NCI-H1930 (cell line): ENCODE data around the gene TMSB10.
A peak's percentile ranks its signal among the peaks of the same experiment; 100 is the strongest.
"Not testable (repeated sequence)": the region's sequence is repeated elsewhere in the genome, so short reads cannot be mapped to it uniquely, and the experiment has no call there.

Experiments used
- DNase-seq, 2 experiments: peaks; one replicate each; lab custom pipeline; 2025; lab: John Stamatoyannopoulos, UW

The TMSB10 gene

DNA sequence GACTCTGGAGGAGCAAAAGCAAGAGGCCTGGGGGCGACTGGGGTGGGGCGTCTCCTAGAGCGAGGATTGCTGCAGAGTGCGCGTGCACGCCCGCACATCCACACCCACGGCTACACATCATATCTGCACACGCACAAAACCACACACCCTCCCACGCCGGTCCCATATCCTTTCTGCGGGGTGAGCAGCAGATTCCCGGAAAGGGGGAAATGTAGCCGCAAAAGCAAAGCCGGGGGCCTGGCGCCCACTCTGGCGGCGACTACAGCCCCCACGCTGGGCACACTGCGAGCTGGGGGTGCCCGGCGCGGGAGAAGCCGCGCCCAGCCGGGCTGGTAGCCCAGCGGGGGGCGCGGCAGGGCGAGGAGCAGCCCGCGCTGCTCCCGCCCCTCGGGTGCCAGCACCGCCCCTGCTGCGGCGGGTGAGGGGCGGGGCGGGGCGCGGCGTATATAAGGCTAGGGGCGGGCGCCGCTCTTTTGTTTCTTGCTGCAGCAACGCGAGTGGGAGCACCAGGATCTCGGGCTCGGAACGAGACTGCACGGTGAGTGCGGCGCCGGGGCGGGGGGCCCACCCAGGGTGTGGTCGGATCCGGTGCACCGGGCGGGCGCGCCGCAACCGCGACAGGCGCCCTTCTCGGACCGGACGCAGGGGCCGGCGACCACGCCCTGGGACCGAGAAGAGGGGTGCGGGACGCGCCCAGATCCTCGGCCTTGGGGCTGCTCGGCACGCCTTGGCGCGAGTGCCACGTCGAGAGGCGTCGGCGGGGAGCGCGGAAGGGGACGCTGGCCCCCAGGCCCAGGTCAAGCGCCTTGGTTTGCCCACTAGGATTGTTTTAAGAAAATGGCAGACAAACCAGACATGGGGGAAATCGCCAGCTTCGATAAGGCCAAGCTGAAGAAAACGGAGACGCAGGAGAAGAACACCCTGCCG, at the start of gene TMSB10:
Gene TMSB10 (plus strand): TSS at position 476 of the 927 bp plus-strand sequence.
- DNase-seq: peak; percentile 66 to 82

DNA sequence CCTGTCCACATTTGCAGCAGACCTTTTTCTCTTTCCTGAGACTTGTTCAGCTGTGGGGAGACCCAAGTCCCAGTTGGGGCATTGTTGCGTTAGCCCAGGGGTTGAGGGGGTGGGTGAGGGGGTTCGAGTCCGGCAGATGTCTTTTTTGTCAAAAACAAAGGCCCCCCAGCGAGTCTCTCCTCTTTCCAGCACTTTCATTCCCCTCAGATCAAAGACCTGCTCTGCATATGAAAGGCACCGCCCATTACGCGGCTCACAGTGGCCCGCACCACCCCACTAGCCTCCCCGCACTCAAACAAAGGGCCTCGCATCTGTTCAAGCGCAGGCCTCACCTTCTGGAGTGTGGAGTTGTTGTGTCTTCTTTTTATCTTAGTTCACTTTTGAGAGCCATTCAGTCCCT, 49.7 kb upstream of the TMSB10 start:
- DNase-seq: no peak

- no peak for DNase-seq
Observed at GRCh38 chr2:84856787-84857186, 48.7 kb upstream of the TMSB10 start.

GRCh38 chr2:84857566-84857965, 47.9 kb upstream of the TMSB10 start:
- DNase-seq: no peak

- DNase-seq: no peak
Observed at GRCh38 chr2:84858123-84858522, 47.3 kb upstream of the TMSB10 start.

DNA sequence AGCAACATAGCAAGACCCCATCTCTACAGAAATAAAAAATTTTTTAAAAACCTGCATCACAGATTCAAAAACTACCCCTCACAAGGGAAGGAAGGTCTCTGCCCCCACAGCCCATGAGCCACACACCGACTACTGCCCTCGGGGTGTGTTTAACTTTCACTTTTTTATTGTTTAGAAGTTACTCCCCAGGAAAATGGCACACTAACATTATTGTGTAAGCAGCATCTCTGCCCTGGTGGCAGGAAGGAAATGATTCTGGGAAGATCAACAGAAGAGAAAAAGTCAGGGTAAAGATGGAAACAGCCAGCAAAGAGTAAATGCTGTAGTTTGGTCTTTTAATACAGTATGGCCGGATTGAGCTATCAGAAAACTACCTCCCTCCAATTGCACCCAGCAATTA, 46.5 kb upstream of the TMSB10 start:
- no peak for DNase-seq

- no peak for DNase-seq
Observed at GRCh38 chr2:84861539-84861938, 43.9 kb upstream of the TMSB10 start.

- DNase-seq: no peak
Observed at GRCh38 chr2:84862006-84862405, 43.5 kb upstream of the TMSB10 start.

DNA sequence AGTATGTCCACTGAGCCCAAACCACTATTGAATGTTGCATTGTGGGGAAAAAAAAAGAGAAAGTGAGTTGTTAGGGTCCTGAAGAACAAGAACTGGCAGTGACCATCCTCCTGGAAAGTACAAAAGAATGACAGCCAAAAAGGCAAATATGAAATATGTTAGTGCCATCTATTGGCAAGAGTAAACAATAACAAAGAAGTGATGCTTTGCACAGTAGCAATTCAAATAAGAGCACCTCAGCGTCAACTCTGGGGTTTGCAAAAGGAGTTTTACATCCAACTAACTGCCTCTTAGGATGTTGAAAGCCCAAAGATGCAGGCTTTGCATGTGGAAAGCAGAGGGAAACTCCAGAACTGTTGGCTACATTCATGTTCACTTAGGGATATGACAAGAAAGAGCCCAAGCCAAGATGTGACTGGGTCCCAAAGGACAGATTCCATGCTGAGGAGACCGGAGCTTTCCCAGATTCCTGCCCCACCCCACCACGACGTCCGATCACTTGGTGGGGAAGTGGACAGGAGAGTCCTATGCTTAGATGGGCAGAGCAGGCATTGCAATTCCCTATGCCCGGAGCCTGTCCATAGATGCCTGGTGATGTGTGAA, 40.2 kb upstream of the TMSB10 start:
- DNase-seq: no peak

- DNase-seq: no peak
Observed at GRCh38 chr2:84866122-84866521, 39.3 kb upstream of the TMSB10 start.

DNA sequence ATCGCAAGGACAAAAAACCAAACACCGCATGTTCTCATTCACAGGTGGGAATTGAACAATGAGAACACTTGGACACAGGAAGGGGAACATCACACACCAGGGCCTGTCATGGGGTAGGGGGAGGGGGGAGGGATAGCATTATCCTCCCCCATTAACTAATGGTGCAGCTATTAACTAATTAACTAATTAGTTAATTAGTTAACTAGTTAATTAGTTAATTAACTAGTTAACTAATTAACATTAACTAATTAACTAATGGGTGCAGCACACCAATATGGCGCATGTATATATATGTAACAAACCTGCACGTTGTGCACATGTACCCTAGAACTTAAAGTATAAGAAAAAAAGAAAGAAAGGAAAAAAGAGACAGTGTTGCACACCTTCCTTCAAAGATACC, 37.1 kb upstream of the TMSB10 start:
- not testable (repeated sequence) for DNase-seq

DNA sequence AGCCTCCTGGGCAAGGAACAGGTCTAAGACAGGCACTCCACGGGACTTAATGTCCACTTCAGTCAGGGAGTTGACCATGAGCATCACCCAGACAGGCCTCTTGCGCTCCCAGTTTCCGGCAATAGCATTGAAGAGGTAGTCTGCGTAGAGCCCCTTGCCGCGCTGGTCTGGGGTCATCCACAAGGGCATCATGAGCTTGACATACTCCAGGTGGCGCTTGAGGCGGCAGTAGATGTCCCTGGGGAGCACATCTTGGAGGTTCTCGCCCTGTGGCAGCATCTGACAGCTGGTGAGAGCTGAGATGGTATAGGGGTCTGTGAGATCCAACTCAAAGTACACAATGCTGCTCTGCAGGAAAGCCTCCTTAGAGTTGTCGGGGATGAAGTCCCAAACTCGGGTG, 35.1 kb upstream of the TMSB10 start:
- DNase-seq: no peak

DNA sequence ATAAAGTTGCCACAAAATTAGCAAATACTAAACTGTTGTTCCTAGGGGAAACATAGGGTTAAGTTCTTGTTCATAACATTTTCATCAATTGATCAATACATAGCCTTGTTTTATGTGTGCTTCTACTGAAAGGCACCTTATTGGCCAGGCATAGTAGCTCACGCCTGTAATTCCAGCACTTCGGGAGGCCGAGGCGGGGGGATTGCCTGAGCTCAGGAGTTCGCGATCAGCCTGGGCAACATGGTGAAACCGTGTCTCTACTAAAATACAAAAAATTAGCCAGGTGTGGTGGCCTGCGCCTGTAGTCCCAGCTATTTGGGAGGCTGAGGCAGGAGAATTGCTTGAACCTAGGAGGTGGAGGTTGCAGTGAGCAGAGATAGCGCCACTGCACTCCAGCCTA, 32.8 kb upstream of the TMSB10 start:
- DNase-seq: not testable (repeated sequence)

- DNase-seq: no peak
Observed at GRCh38 chr2:84873350-84873749, 32.1 kb upstream of the TMSB10 start.

- no peak for DNase-seq
Observed at GRCh38 chr2:84874381-84875212, 30.9 kb upstream of the TMSB10 start.

DNA sequence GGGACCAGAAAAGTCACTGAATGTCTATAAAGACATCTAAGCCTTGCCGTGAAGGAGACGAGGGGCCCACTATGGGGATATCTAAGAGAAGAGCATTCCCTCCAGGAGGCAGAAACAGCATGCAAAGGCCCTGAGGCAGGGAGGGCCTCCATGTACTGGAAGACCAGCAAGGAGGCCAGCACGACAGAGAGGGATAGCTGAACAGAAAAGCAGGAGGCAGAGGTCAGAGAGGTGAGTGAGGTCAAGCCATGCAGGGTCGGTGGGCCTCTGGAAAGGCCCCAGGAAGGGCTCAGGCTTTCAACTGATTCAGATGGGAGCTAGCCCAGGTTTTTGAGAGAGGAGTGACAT, 30.3 kb upstream of the TMSB10 start:
- no peak for DNase-seq

DNA sequence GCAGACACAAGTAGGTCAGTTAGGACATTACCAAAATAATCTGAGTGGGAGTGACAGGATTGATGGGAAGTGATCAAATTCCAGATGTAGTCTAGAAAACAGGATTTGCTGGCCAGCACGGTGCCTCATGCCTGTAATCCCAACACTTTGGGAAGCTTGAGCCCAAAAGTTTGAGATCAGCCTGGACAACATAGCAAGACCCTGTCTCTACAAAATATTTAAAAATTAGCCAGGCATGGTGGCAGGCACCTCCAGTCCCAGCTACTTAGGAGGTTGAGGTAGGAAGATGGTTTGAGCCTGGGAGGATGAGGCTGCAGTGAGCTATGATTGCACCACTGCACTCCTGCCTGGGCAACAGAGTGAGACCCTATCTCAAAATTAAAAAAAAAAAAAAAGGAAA, 29.8 kb upstream of the TMSB10 start:
- DNase-seq: not testable (repeated sequence)

DNA sequence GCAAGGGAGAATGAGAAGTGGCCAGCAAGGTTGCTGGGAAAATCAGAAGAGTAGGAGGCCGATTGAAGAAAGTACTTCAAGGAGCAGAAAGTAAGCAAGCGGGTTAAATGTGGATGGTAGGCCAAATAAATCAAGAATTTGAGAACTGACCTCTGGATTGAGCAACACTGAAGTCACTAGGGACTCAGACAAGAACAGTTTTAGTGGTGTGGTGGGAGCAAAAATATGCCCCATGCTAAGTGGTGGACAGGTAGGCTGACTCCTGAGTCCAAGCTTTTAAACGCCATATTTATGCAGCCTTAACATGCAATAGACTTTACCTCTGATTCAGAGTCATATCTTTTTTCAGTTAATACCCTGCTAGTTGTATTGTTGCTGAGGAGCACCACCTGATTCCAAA, 29.1 kb upstream of the TMSB10 start:
- DNase-seq: no peak

DNA sequence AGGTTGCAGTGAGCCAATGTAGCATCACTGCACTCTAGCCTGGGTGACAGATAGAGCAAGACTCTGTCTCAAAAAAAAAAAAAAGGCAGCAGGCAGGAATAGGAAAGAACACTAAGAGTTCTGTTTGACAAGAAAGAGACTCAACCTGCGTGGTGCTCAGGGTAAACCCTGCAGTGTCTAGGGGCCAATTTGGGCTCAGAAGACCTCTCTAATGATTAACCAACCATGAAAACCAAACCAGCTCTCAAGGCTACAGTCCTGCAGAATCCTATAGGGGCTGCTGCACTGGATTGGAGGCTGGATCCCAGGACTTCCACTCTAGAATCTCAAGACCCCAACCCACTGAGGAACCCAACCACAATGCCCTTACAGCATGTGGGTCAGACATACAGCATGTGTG, 27.0 kb upstream of the TMSB10 start:
- no peak for DNase-seq

DNA sequence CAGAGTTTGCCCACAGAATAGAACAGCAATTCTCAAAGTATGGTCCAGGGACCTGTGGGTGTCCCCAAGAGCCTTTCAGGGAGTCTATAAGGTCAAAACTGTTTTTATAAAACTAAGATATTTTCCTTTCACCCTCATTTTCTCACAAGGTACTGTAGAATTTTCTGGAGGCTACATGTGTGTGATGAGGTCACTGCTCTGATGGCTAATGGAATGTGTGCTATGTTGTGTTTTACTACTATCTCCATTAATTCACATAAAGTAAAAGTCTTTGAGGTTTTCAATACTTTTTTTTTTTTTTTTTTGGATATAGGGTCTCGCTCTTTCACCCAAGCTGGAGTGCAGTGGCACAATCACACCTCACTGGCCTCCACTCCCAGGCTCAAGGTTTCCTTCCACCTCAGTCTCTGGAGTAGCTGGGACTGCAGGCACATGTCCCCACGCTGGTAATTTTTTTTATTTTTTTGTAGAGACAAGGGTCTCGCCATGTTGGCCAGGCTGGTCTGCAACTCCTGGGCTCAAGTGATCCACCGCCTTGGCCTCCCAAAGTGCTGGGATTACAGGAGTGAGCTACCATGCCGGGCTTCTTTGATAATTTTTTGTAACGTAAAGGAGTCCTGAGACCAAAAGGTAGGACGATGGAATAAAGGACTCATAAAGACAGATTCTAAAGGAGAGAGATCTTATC, 26.4 kb upstream of the TMSB10 start:
- no peak for DNase-seq

- no peak for DNase-seq
Observed at GRCh38 chr2:84879584-84880394, 25.7 kb upstream of the TMSB10 start.

GRCh38 chr2:84880395-84880644, 25.1 kb upstream of the TMSB10 start:
- DNase-seq: no peak
